Measurements from ENCODE around the gene TM4SF18. TPM values are rescaled to one million over a fixed set of nuclear protein-coding genes. Genes with fewer than 3 reads are reported as not detected.

TM4SF18 gene
- total RNA-seq, 1 experiment from 2014 or later: 9.8 TPM

DNA sequence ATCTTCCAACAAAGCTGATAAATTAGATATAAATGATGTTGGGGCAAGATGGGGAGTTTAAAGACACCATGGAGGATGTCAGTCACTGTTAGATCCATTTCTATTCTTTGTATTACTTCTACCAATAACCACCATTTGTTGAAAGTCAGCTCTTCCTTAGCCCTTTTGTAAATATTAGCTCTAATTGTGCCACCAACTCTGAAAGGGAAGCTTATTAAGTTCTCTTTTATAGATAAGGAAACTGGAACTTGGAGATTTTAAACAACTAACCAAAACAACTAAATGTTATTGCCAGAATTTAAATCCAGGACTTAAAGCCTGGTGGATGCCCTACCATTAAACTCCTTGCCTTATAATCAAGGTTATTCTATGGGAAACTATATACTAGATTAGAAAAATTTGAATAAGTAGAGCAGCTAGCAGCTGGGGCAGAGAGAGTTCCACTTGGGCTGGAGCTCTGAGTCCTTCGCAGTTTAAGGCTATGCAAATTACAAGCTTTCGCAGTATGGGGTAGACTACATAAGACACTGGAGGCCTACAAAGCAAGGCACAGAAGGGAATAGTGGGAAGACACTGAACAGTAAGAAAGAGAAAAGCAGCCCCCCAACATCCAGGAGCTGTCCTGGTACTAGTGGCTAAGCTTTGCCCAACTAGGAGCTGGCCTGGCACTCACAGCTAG, 52.6 kb downstream of the TM4SF18 start:
- TF ChIP-seq, protein P1, sequence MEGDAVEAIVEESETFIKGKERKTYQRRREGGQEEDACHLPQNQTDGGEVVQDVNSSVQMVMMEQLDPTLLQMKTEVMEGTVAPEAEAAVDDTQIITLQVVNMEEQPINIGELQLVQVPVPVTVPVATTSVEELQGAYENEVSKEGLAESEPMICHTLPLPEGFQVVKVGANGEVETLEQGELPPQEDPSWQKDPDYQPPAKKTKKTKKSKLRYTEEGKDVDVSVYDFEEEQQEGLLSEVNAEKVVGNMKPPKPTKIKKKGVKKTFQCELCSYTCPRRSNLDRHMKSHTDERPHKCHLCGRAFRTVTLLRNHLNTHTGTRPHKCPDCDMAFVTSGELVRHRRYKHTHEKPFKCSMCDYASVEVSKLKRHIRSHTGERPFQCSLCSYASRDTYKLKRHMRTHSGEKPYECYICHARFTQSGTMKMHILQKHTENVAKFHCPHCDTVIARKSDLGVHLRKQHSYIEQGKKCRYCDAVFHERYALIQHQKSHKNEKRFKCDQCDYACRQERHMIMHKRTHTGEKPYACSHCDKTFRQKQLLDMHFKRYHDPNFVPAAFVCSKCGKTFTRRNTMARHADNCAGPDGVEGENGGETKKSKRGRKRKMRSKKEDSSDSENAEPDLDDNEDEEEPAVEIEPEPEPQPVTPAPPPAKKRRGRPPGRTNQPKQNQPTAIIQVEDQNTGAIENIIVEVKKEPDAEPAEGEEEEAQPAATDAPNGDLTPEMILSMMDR (conservative IDR thresholded peaks at IDR 0.05): no peak
- Histone ChIP-seq H3K4me1 (ENCODE audit: insufficient read depth, low read length) (no peaks in the 10 kb centered on the region; the same call in 1 of the 2 replicates), H3K18ac (ENCODE audit: insufficient read length, low read depth, low read length) (no peak overlapping the region), H3K23me2 (ENCODE audit: insufficient read length, low read depth, low read length, poor library complexity, severe bottlenecking) (no peaks in the 10 kb centered on the region), H3K9me3 (ENCODE audit: control insufficient read depth, low read depth, low read length) (no peaks in the 10 kb centered on the region), H4K5ac (ENCODE audit: insufficient read length, low read depth, low read length) (no peak overlapping the region), H3K4me2 (ENCODE audit: insufficient read depth, insufficient read length, low read length) (no peak overlapping the region), H4K91ac (ENCODE audit: insufficient read length, low read depth, low read length) (no peak overlapping the region), H2AFZ (ENCODE audit: low read length) (no peak overlapping the region), H3K27ac (ENCODE audit: insufficient read length, low read depth, low read length) (no peak overlapping the region), H2BK5ac (ENCODE audit: insufficient read length, low read length) (no peak overlapping the region), H2BK12ac (ENCODE audit: insufficient read length, low read depth, low read length) (no peak overlapping the region), H3K9ac (ENCODE audit: extremely low read depth, insufficient read length, low read length) (no peak overlapping the region), H2BK120ac (ENCODE audit: low read depth, low read length, poor library complexity, severe bottlenecking) (no peak overlapping the region), H2AK5ac (ENCODE audit: insufficient read length, low read length) (no peak overlapping the region), H4K20me1 (ENCODE audit: control insufficient read depth, insufficient read depth, insufficient read length) (no peaks in the 10 kb centered on the region), H3T11ph (ENCODE audit: low read length) (no peak overlapping the region), H3K27me3 (ENCODE audit: insufficient read depth, low read length) (no peaks in the 10 kb centered on the region), H2BK15ac (ENCODE audit: low read depth, low read length) (no peak overlapping the region), H3K14ac (ENCODE audit: insufficient read depth, low read length) (no peak overlapping the region), H3K79me1 (ENCODE audit: insufficient read depth, low read depth, low read length, poor library complexity, severe bottlenecking) (no peaks in the 10 kb centered on the region), H3K79me2 (ENCODE audit: insufficient read depth, low read length) (no peaks in the 10 kb centered on the region), H3K4ac (ENCODE audit: low read depth, low read length) (no peak overlapping the region), H3K23ac (ENCODE audit: insufficient read length, low read depth, low read length) (no peak overlapping the region), H4K8ac (replicated peaks; ENCODE audit: insufficient read length, low read depth, low read length) (no peak overlapping the region), H3K56ac (ENCODE audit: insufficient read length, low read depth, low read length) (no peak overlapping the region), H2BK20ac (ENCODE audit: low read depth, low read length, poor library complexity, severe bottlenecking) (no peak overlapping the region)
- Mint-ChIP-seq H3K9me3 (no peaks in the 10 kb centered on the region; a peak in 1 of 5 replicates), H3K36me3 (ENCODE audit: insufficient read depth in 1 of 3, low read depth in 3 of 3) (peaks cover 0 to 5% (median 4%) of the 10 kb centered on the region in 3 experiments; a peak in 2 of 7 replicates), H3K27me3 (ENCODE audit: low read depth) (no peaks in the 10 kb centered on the region), H3K27ac (no peak overlapping the region), H3K4me3 (no peak overlapping the region), H3K4me1 (peaks cover 6 to 7% of the 10 kb centered on the region in 2 experiments)
- WGBS (ENCODE audit: extremely low coverage, insufficient read length, low lambda C conversion rate): no CpG with 5 or more reads among the region's 2 CpGs
- no peak for DNase-seq

Data from H9 (cell line).